Measurements from ENCODE around the gene CMTM2. TPM values are rescaled to one million over a fixed set of nuclear protein-coding genes. Genes with fewer than 3 reads are reported as not detected.

Gene CMTM2
- total RNA-seq, 1 experiment from 2014 or later: not detected

GRCh38 chr16:66569131-66569530, 10.1 kb upstream of the CMTM2 start:
- DNase-seq: no peak

GRCh38 chr16:66569827-66570405, 9.3 kb upstream of the CMTM2 start:
- peaks cover 3% of the 10 kb centered on the region for H3K36me3 ChIP-seq
- H3K4me3 ChIP-seq: no peak overlapping the region
- no peak for DNase-seq
- no peaks in the 10 kb centered on the region for H3K27me3 ChIP-seq
- no peaks in the 10 kb centered on the region for H3K9me3 ChIP-seq

More at GRCh38 chr16:66569131-66569530, 10.1 kb upstream of the CMTM2 start:
- H3K36me3 ChIP-seq: peaks cover 3% of the 10 kb centered on the region
- no peaks in the 10 kb centered on the region for H3K27me3 ChIP-seq
- H3K9me3 ChIP-seq: no peaks in the 10 kb centered on the region
- H3K4me3 ChIP-seq: no peak overlapping the region

GRCh38 chr16:66572356-66572755, 6.9 kb upstream of the CMTM2 start:
- Histone ChIP-seq H3K36me3 (peaks cover 1% of the 10 kb centered on the region), H3K4me3 (no peak overlapping the region), H3K27me3 (no peaks in the 10 kb centered on the region), H3K9me3 (no peaks in the 10 kb centered on the region)
- no peak for DNase-seq

GRCh38 chr16:66574081-66574480, 5.2 kb upstream of the CMTM2 start:
- no peak for DNase-seq
- Histone ChIP-seq H3K9me3 (no peaks in the 10 kb centered on the region), H3K36me3 (no peaks in the 10 kb centered on the region), H3K27me3 (no peaks in the 10 kb centered on the region), H3K4me3 (no peak overlapping the region)

- Histone ChIP-seq H3K36me3 (no peaks in the 10 kb centered on the region), H3K4me3 (no peak overlapping the region)
Observed at GRCh38 chr16:66574531-66574930, 4.7 kb upstream of the CMTM2 start.

GRCh38 chr16:66575060-66575459, 4.2 kb upstream of the CMTM2 start:
- Histone ChIP-seq H3K36me3 (no peaks in the 10 kb centered on the region), H3K4me3 (no peak overlapping the region), H3K27me3 (no peaks in the 10 kb centered on the region), H3K9me3 (no peaks in the 10 kb centered on the region)
- no peak for DNase-seq

More at GRCh38 chr16:66574531-66574930, 4.7 kb upstream of the CMTM2 start:
- DNase-seq: no peak
- Histone ChIP-seq H3K27me3 (no peaks in the 10 kb centered on the region), H3K9me3 (no peaks in the 10 kb centered on the region)

GRCh38 chr16:66576296-66576695, 3.0 kb upstream of the CMTM2 start:
- no peak for DNase-seq
- no peaks in the 10 kb centered on the region for H3K36me3 ChIP-seq
- no peak overlapping the region for H3K4me3 ChIP-seq
- H3K27me3 ChIP-seq: no peaks in the 10 kb centered on the region
- no peaks in the 10 kb centered on the region for H3K9me3 ChIP-seq

GRCh38 chr16:66580605-66581209, 1.4 kb downstream of the CMTM2 start:
- Histone ChIP-seq H3K4me3 (no peak overlapping the region), H3K27me3 (no peaks in the 10 kb centered on the region), H3K36me3 (no peaks in the 10 kb centered on the region), H3K9me3 (no peaks in the 10 kb centered on the region)
- DNase-seq: peak; percentile 37

- H3K9me3 ChIP-seq: no peaks in the 10 kb centered on the region
- peak; percentile 36 for DNase-seq
- H3K27me3 ChIP-seq: no peaks in the 10 kb centered on the region
- no peak overlapping the region for H3K4me3 ChIP-seq
- H3K36me3 ChIP-seq: no peaks in the 10 kb centered on the region
Observed at GRCh38 chr16:66581246-66581952, 2.1 kb downstream of the CMTM2 start.

- Histone ChIP-seq H3K9me3 (no peaks in the 10 kb centered on the region), H3K27me3 (no peaks in the 10 kb centered on the region), H3K4me3 (no peak overlapping the region), H3K36me3 (no peaks in the 10 kb centered on the region)
- no peak for DNase-seq
Observed at GRCh38 chr16:66585481-66586239, 6.4 kb downstream of the CMTM2 start.

GRCh38 chr16:66587881-66588600, 8.8 kb downstream of the CMTM2 start:
- no peak overlapping the region for H3K4me3 ChIP-seq

GRCh38 chr16:66588981-66589713, 9.9 kb downstream of the CMTM2 start:
- H3K9me3 ChIP-seq: no peaks in the 10 kb centered on the region
- no peaks in the 10 kb centered on the region for H3K36me3 ChIP-seq
- H3K4me3 ChIP-seq: no peak overlapping the region
- peak; percentile 15 for DNase-seq
- H3K27me3 ChIP-seq: no peaks in the 10 kb centered on the region

More at GRCh38 chr16:66587881-66588600, 8.8 kb downstream of the CMTM2 start:
- Histone ChIP-seq H3K27me3 (no peaks in the 10 kb centered on the region), H3K9me3 (no peaks in the 10 kb centered on the region), H3K36me3 (no peaks in the 10 kb centered on the region)
- DNase-seq: no peak

- H3K4me3 ChIP-seq: no peak overlapping the region
- no peak for DNase-seq
- no peaks in the 10 kb centered on the region for H3K9me3 ChIP-seq
- H3K36me3 ChIP-seq: no peaks in the 10 kb centered on the region
- no peaks in the 10 kb centered on the region for H3K27me3 ChIP-seq
Observed at GRCh38 chr16:66590322-66590721, 11.1 kb downstream of the CMTM2 start.

GRCh38 chr16:66591018-66591417, 11.8 kb downstream of the CMTM2 start:
- Histone ChIP-seq H3K4me3 (no peak overlapping the region), H3K9me3 (no peaks in the 10 kb centered on the region), H3K27me3 (no peaks in the 10 kb centered on the region), H3K36me3 (no peaks in the 10 kb centered on the region)
- no peak for DNase-seq

- Histone ChIP-seq H3K9me3 (no peaks in the 10 kb centered on the region), H3K4me3 (no peak overlapping the region)
Observed at GRCh38 chr16:66592241-66592640, 13.0 kb downstream of the CMTM2 start.

GRCh38 chr16:66592814-66593213, 13.6 kb downstream of the CMTM2 start:
- Histone ChIP-seq H3K9me3 (no peaks in the 10 kb centered on the region), H3K4me3 (no peak overlapping the region), H3K27me3 (no peaks in the 10 kb centered on the region), H3K36me3 (no peaks in the 10 kb centered on the region)
- DNase-seq: no peak

More at GRCh38 chr16:66592241-66592640, 13.0 kb downstream of the CMTM2 start:
- no peaks in the 10 kb centered on the region for H3K36me3 ChIP-seq
- no peaks in the 10 kb centered on the region for H3K27me3 ChIP-seq
- no peak for DNase-seq

Measured in MG63 (cell line).